HG03139 (cell line): ENCODE data around the gene CBLN3.
"Not testable (repeated sequence)": the region's sequence is repeated elsewhere in the genome, so short reads cannot be mapped to it uniquely, and the experiment has no call there.

Experiments
- ATAC-seq: cut with Tn5 transposase; IDR thresholded peaks from one replicate; pipeline ENCODE4 v1.9.1; 2021; ENCODE audit not compliant: unreplicated experiment

CBLN3 gene

GRCh38 chr14:24429395-24430142 lies at the start of gene CBLN3, which contains the start of gene KHNYN:
Gene CBLN3 (minus strand): TSS chr14:24429668. CDS start chr14:24429054, 614 bp downstream.
Gene KHNYN (plus strand): TSS chr14:24429954. CDS start chr14:24430731, 777 bp downstream.
- ATAC-seq, result peak; percentile 79

- no peak for ATAC-seq
Observed at GRCh38 chr14:24475261-24475660, 45.8 kb upstream of the CBLN3 start.

GRCh38 chr14:24473211-24473610 lies 43.7 kb upstream of the CBLN3 start:
- ATAC-seq, result no peak

GRCh38 chr14:24470450-24470849 lies 41.0 kb upstream of the CBLN3 start:
- ATAC-seq, result not testable (repeated sequence)

DNA sequence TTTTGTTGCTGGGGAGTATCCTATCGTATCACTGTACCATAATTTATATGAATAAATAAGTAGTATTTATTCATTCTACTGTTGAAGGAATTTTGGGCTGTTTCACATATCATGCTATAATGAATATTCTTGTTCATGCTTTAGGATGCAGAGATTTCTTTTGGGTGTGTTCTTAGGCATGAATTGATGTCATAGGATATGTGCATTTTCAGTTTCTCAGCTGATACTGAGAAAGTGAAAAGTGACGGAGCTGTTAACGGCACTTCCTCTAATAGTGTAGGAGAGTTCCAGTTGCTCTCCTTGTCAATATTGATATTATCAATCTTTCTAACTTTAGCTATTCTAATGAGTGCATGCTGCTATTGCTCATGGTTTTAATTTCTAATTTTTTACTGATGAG lies 36.3 kb upstream of the CBLN3 start:
- ATAC-seq, result no peak

DNA sequence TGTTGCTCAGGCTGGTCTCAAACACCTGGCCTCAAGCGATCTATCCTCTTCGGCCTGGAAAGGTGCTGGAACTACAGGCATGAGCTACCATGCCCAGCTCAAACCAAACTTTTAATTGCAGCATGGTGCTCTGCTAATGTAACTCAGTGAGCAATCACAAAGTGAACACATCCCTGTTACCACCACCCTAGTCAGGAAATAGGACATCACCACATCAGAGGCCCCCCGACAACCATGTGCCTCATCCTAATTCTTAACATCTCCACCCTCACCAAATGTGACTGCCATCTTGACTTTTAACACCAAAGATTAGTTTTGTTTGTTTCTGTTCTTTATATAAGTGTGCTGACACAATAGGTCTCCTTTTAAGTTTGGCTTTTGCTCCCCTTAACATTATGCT lies 35.9 kb upstream of the CBLN3 start:
- ATAC-seq, result no peak

DNA sequence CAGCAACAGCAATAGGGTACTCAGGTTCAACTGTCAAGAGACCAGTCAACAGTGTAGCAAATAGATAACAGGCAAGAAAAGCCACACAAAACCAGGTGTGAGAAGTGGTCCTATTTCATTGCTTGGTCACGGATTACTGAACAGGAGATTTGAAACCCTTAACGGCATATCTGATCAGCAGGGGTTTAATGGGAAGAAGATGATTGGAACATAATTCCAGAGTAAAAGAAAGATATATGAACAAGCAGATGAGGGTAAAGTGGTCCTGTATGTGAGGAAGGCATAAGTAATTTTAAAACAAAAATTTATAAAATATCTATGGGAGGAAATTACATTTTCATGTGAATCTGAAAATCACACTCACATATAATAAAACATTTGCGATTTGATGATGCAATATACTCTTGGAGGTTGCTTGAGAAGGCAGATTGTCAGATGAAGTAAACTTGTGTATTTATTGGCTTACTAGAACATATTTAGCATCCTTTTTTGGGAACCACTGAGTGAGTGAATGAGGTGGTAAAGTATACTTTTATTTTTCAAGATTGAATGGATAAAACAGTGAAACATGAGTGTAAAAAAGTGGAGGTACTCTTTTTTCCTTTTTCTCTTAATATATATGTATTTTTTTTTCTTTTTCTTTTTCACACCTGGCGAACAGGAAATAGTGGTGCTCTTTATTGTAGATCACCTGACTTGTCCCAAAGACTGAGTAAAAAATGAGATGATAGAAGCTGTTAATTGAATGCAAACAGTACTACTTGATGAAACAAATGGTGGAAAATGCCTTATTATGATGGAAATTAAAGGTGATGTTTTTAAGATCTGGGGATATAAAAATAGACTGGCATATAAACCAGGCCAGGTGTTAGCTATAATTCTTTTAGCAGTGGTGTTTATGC lies 34.7 kb upstream of the CBLN3 start:
- ATAC-seq, result no peak

DNA sequence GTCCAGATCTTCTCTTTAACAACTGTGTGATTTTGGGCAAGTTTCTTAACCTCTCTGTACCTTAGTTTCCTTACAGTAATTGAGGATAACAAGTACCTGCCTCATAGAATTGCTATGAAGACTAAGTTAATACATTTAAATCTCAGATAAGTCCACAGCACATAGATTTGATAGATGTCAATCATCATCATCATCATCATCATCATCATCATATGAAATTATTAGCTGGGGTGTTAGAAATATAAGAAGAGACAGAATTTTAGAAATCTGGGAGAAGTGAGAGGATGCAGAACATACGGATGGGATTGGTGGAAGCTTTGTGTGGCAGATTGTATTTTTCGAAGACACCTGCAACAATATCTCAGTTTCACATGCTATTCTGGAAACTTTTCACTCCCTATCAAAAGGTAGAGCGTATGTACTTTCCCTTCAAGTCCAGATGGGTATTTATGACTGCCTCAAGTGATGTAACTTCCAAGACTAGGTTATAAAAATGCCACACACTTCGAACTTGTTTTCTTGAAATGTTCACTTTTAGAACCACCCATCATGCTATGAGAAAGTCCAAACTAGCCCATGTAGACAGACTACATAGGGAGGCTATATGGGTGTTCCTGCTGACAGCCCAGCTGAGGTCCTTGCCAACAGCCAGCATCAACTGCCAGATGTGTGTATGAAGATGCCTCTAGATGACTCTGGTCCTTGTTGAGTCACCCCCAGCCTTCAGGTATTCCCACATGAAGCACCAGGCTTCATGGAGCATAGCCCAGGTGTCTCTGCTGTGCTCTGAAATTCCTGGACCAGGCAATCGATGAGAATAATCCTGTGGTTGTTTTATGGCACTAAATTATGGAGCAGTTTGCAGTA lies 33.8 kb upstream of the CBLN3 start:
- ATAC-seq, result no peak

- no peak for ATAC-seq
Observed at GRCh38 chr14:24461336-24461735, 31.9 kb upstream of the CBLN3 start.

DNA sequence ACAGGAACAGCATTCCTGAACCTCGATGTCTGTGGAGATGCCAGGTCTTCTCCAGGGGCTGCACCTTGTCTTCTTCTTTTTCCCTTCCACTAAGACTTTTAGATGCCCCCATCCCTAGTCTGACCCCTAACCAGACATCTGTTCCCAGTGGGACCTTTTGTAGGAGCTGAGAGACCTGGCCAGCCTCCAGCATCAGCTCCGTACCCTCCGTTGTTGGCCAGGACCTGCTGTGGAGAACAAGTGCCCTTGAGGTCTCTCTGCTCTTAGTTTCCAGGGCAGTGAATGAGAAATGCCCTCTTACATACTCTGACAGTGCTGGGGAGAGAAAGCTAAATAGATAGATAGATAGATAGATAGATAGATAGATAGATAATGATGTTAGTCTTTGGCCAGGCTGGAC lies 29.9 kb upstream of the CBLN3 start:
- ATAC-seq, result no peak

GRCh38 chr14:24458736-24459135 lies 29.3 kb upstream of the CBLN3 start:
- ATAC-seq, result no peak

GRCh38 chr14:24456980-24457379 lies 27.5 kb upstream of the CBLN3 start:
- ATAC-seq, result no peak

DNA sequence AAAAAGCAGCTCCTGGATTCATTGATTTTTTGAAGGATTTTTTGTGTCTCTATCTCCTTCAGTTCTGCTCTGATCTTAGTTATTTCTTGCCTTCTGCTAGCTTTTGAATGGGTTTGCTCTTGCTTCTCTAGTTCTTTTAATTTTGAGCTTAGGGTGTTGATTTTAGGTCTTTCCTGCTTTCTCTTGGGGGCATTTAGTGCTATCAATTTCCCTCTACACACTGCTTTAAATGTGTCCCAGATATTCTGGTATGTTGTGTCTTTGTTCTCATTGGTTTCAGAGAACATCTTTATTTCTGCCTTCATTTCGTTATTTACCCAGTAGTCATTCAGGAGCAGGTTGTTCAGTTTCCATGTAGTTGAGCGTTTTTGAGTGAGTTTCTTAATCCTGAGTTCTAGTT lies 21.4 kb upstream of the CBLN3 start:
- ATAC-seq, result not testable (repeated sequence)

DNA sequence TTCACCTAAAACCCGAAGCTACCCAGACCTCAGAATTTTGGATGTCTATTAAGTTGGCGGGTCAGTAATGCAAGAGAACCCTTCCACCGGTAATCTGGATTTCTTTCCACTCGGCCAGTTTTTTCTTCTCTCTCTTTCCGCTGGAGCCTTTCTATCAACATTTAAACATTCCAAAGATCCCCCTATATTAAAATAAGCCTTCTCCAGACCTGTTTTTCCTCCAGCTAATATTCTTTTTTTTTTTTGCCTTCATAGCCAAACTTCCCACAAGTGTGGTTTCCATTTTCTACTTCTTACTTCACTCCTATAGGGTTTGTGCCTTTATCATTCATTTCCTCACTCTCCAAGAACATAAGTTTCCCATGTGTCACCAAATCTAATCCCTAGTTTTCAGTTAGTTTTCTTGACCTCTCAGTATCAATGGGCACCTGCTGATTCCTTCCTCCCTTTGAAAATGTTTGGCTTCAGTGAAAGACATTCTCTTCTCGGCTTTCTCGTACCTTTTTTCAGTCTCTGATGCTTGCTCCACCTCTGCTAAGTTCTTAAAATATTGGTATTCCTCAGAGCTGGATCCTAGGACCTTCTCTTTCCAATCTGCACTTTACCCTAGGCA lies 13.7 kb upstream of the CBLN3 start:
- no peak for ATAC-seq

DNA sequence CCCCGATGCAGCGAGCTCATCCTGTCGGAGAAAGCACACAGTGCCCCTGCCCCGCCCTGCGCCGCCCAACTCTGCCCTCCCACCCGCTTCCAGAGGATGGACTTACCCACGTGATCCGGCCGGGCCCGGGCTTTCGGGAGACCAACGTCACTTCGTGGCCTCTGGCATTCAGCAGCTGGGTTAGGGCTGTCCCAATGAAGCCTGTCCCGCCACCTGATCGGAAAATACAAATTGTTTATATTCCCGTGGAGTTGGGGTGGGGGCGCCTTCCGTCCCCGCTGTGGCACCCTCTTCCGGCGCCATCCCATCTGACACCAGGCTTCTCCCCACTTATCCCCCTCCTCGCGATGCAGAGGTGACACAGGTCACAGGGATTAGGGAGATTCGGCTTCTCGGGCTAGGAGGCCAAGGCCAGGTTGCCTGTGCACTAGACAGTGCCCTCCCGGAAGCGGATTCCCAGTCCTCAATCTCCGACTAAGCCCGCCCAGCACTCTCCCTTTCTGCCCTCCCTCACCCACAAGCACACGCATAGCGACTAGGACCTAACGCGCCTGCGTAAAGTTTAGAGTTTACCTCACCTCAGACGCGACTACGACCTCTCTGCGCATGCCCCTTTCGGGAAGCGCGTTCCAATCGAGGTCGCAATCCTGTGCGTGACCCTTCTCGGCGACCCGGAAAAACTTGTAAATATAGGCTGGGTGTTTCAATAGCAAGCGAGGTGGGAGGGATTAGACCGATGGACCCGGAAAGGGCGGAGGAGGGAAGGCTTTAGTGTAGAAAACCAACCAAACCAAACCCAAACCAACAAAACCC lies 13.0 kb upstream of the CBLN3 start, which contains the start of gene SDR39U1:
Gene SDR39U1 (minus strand): TSS at position 537 of the 813 bp plus-strand sequence. CDS start 7 bp downstream, at position 530.
- ATAC-seq, result peak; percentile 86

DNA sequence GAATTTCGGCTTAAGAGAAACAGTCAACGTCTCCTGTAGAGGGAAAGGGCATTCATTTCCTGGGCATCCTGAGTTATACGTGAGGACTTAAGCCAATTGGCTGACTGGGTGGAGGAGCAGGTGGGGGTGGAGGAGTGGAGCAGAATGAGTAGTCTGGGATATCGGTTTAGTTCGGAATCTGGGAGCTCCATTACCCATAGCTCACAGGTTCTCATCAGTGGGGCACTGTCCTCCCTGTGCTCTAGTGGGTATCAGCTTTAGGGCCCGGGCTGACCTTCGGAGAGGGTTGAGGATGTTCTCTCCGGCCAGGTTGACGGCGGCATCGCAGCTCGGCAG lies 12.4 kb upstream of the CBLN3 start:
- peak; percentile 0 for ATAC-seq

GRCh38 chr14:24441485-24441884 lies 12.0 kb upstream of the CBLN3 start:
- no peak for ATAC-seq

- ATAC-seq, result no peak
Observed at GRCh38 chr14:24440606-24441399, 11.3 kb upstream of the CBLN3 start.
